K562 (cell line): Measurements from ENCODE around the gene VWA1. TPM values are rescaled to one million over a fixed set of nuclear protein-coding genes. Genes with fewer than 3 reads are reported as not detected.
"Not testable (repeated sequence)": the region's sequence is repeated elsewhere in the genome, so short reads cannot be mapped to it uniquely, and the experiment has no call there.

Experiments
- ATAC-seq: fragments of 200-7000 bp; cut with Tn5 transposase; 3 replicates; pipeline ENCODE4 v1.9.1; 2020; ENCODE audit warnings: moderate library complexity
- BruUV-seq: library from RNA; stranded (reverse); fragments of 400-500 nt; replicated peaks from 2 replicates; lab custom pipeline; 2021; lab: Mats Ljungman, UMichigan
- CTCF ChIA-PET: fragments of 300-600 bp; formaldehyde crosslinking; extraction: SDS; loops from one replicate; lab custom pipeline; 2021; ENCODE audit warnings: low intra/inter-chr PET ratio; lab: Yijun Ruan, JAX
- POLR2A ChIA-PET: fragments of 300-600, 350-650 bp; sonication (Branson Sonifier 250); formaldehyde crosslinking; extraction: SDS; loops from one replicate; lab custom pipeline; 2021; ENCODE audit warnings: antibody characterized with exemption, inconsistent platforms; lab: Yijun Ruan, JAX
- DNase-seq, 4 experiments: peaks; one replicate each; pipeline versions ENCODE4 v3.0.0 to v3.0.0-alpha.2; 2011 to 2018; ENCODE audit warnings: low spot score in 3 of 4, mixed read lengths in 3 of 4; ENCODE audit errors: extremely low read depth in 1 of 4
- FAIRE-seq: peaks from 2 replicates; lab custom pipeline; 2011; peaks lifted over from hg19 to GRCh38; lab: Jason Lieb, UNC
- H2AFZ ChIP-seq: 2 replicates; pipeline ENCODE4 v1.6.0; 2011; ENCODE audit warnings: low read depth, low read length, control low read depth, inconsistent platforms
- H3K27ac ChIP-seq: fragments of 200-600 bp; 3 replicates; pipeline ENCODE4 v1.8.0; 2011; ENCODE audit warnings: low read depth, mild to moderate bottlenecking, control low read depth, inconsistent platforms, low read length, moderate library complexity, mixed read lengths; ENCODE audit errors: extremely low read depth
- H3K27me3 ChIP-seq, 2 experiments: fragments of 300-600 bp in 1 of 2; 2 replicates in 1 of 2; 3 replicates in 1 of 2; pipeline versions ENCODE4 v1.6.0 to v1.8.0; 2011; ENCODE audit warnings: inconsistent platforms in 2 of 2, low read length in 2 of 2, mild to moderate bottlenecking in 1 of 2, mixed read lengths in 1 of 2, moderate library complexity in 1 of 2; ENCODE audit not compliant: control insufficient read depth in 2 of 2, insufficient read depth in 2 of 2
- H3K36me3 ChIP-seq: fragments of 300-600 bp; 3 replicates; pipeline ENCODE4 v1.8.0; 2011; ENCODE audit warnings: mild to moderate bottlenecking, low read length, inconsistent platforms; ENCODE audit not compliant: control insufficient read depth, insufficient read depth
- H3K4me1 ChIP-seq, 2 experiments: fragments of 200-600 bp in 1 of 2; replicated peaks in 1 of 2; 2 replicates in 1 of 2; 3 replicates in 1 of 2; pipeline versions ENCODE4 v1.5.1 to v1.8.0; 2011; ENCODE audit warnings: inconsistent platforms in 2 of 2, low read length in 2 of 2, mild to moderate bottlenecking in 1 of 2, mixed read lengths in 1 of 2, moderate library complexity in 1 of 2; ENCODE audit not compliant: control insufficient read depth in 2 of 2, insufficient read depth in 2 of 2
- H3K4me2 ChIP-seq: 2 replicates; pipeline ENCODE4 v1.6.1; 2011; ENCODE audit warnings: low read length, control low read depth, inconsistent platforms, mixed read lengths; ENCODE audit not compliant: insufficient read depth
- H3K4me3 ChIP-seq: fragments of 200-600 bp; sonication (generic), shearing (Covaris generic); 2 replicates; pipeline ENCODE4 v1.5.1; 2016; ENCODE audit warnings: control low read depth, inconsistent platforms
- H3K79me2 ChIP-seq: fragments of 200-600 bp; 3 replicates; pipeline ENCODE4 v1.8.0; 2011; ENCODE audit warnings: low read length, inconsistent platforms; ENCODE audit not compliant: control insufficient read depth, insufficient read depth
- H3K9ac ChIP-seq, 2 experiments: 2 replicates each; pipeline versions ENCODE4 v1.6.0 to v1.6.1; 2011; ENCODE audit warnings: low read depth in 2 of 2, low read length in 2 of 2, control low read depth in 1 of 2, inconsistent platforms in 1 of 2, mild to moderate bottlenecking in 1 of 2, mixed read lengths in 1 of 2; ENCODE audit not compliant: insufficient read depth in 1 of 2
- H3K9me1 ChIP-seq: one replicate; pipeline ENCODE4 v1.6.0; 2011; ENCODE audit warnings: inconsistent platforms, mild to moderate bottlenecking, low read length, moderate library complexity; ENCODE audit not compliant: control insufficient read depth, insufficient read depth
- H3K9me3 ChIP-seq: replicated peaks from 2 replicates; pipeline ENCODE4 v1.5.1; 2011; ENCODE audit warnings: low read depth, low read length, inconsistent platforms; ENCODE audit not compliant: control insufficient read depth, insufficient read depth
- H4K20me1 ChIP-seq: replicated peaks from 2 replicates; pipeline ENCODE4 v1.6.1; 2011; ENCODE audit warnings: low read length, inconsistent platforms, mixed read lengths; ENCODE audit not compliant: control insufficient read depth, insufficient read depth
- CBX5 ChIP-seq: IDR thresholded peaks from 2 replicates; pipeline ENCODE4 v1.6.1; 2014; ENCODE audit warnings: low read depth, borderline replicate concordance
- FOXK2 ChIP-seq, 2 experiments: fragments of 450-650 bp; IDR thresholded peaks in 1 of 2; conservative IDR thresholded peaks in 1 of 2; 2 replicates each; pipeline ENCODE4 v1.6.1; 2016; ENCODE audit warnings: low read depth in 2 of 2, mild to moderate bottlenecking in 1 of 2
- FOXO4 ChIP-seq: fragments of 450-650 bp; formaldehyde crosslinking; IDR thresholded peaks from 2 replicates; pipeline ENCODE4 v1.4.0; 2020; ENCODE audit warnings: mild to moderate bottlenecking, moderate library complexity
- KAT7 ChIP-seq: sonication (generic); formaldehyde crosslinking; IDR thresholded peaks from 2 replicates; pipeline ENCODE4 v1.8.0; 2022; ENCODE audit warnings: missing genetic modification reagents, mild to moderate bottlenecking, borderline replicate concordance
- MIER1 ChIP-seq: fragments of 450-650 bp; IDR thresholded peaks from 2 replicates; pipeline ENCODE4 v1.6.1; 2016; ENCODE audit warnings: antibody characterized with exemption, mild to moderate bottlenecking, low read depth
- POLR2B ChIP-seq: fragments of 450-650 bp; IDR thresholded peaks from 2 replicates; pipeline ENCODE4 v1.6.1; 2018; ENCODE audit warnings: low read depth; ENCODE audit not compliant: partially characterized antibody
- RAD21 ChIP-seq, 2 experiments: fragments of 250-450 bp in 1 of 2; fragments of 450-650 bp in 1 of 2; sonication (Bioruptor Pico) in 1 of 2; formaldehyde crosslinking in 1 of 2; IDR thresholded peaks in 1 of 2; conservative IDR thresholded peaks in 1 of 2; 2 replicates each; pipeline versions ENCODE4 v1.4.0 to v1.8.0; 2020 to 2022; ENCODE audit warnings: mild to moderate bottlenecking in 2 of 2, moderate library complexity in 1 of 2
- RBM39 ChIP-seq: fragments of 200-400 bp; formaldehyde crosslinking; optimal IDR thresholded peaks from 2 replicates; pipeline ENCODE3; 2018; ENCODE audit warnings: low read depth, low read length
- TCF3 ChIP-seq: sonication (generic); formaldehyde crosslinking; IDR thresholded peaks from 2 replicates; pipeline ENCODE4 v1.4.0; 2020; ENCODE audit warnings: mild to moderate bottlenecking, missing genetic modification reagents
- TSHZ1 ChIP-seq: fragments of 250-450 bp; sonication (Bioruptor Pico); IDR thresholded peaks from 2 replicates; pipeline ENCODE4 v1.4.0; 2020; ENCODE audit warnings: mild to moderate bottlenecking, moderate library complexity
- ZC3H4 ChIP-seq: sonication (generic); formaldehyde crosslinking; IDR thresholded peaks from 2 replicates; pipeline ENCODE4 v1.9.0; 2021; ENCODE audit warnings: missing genetic modification reagents, borderline replicate concordance
- ZNF3 ChIP-seq: fragments of 250-450 bp; sonication (Bioruptor Pico); IDR thresholded peaks from 2 replicates; pipeline ENCODE4 v1.5.0; 2021; ENCODE audit warnings: mild to moderate bottlenecking, moderate library complexity
- ZNF655 ChIP-seq: fragments of 250-450 bp; sonication (Bioruptor Pico); IDR thresholded peaks from 2 replicates; pipeline ENCODE4 v1.5.0; 2021
- WGBS: fragments of 100-300 bp; shearing (Covaris generic); methylation state at CpG from one replicate; pipeline ENCODE4 v1.1.6; 2016; ENCODE audit warnings: low coverage, mixed read lengths; ENCODE audit not compliant: insufficient coverage; ENCODE audit errors: missing lambda C conversion rate; 5-methylcytosine and 5-hydroxymethylcytosine counted together
- in situ Hi-C: fragments of 300-500 bp; cut with MboI; formaldehyde crosslinking; loops from 4 replicates; pipeline ENCODE4 v1.15.0; 2018; ENCODE audit warnings: inconsistent platforms, mixed read lengths
- intact Hi-C: fragments of 100-400 bp; cut with micrococcal nuclease; formaldehyde crosslinking; loops from 2 replicates; pipeline ENCODE4 v1.14.2; 2022
- polyA plus RNA-seq, 8 experiments: library from polyadenylated mRNA; depleted of rRNA in 4 of 8; stranded (reverse) in 5 of 8; unstranded in 3 of 8; fragments of >200 nt; fragmentation: Nextera tagmentation in 2 of 8; fragmentation: Illumina TruSeq in 1 of 8; extraction: Ambion mirVana in 2 of 8; extraction: Trizol in 1 of 8; gene quantifications; 2 replicates each; pipeline versions ENCODE4 v1.2.1 to v1.2.3, GENCODE V29; 2011 to 2014; ENCODE audit warnings: inconsistent platforms in 1 of 8, missing spikeins in 1 of 8
- total RNA-seq, 7 experiments: library from RNA; depleted of rRNA in 6 of 7; stranded (reverse); fragments of >200 nt in 6 of 7; fragmentation: Illumina TruSeq in 2 of 7; extraction: Trizol in 2 of 7; gene quantifications; 2 replicates each; pipeline versions ENCODE4 v1.2.1 to v1.2.3, GENCODE V29; 2011 to 2021; ENCODE audit warnings: low replicate concordance in 1 of 7

Gene VWA1
- total and polyA plus RNA-seq, 9 of the 15 experiments (the other 6 are each of a cell fraction or from before 2014, with no cell fraction given): 0.01 to 6.4 (median 0.85) TPM

GRCh38 chr1:1407636-1408318, 27.7 kb upstream of the VWA1 start (continued):
- TF ChIP-seq FOXK2 (conservative IDR thresholded peaks at IDR 0.05 in 1 of 2, IDR thresholded peaks at IDR 0.05 in 1 of 2; ENCODE audit: low read depth in 2 of 2) (no peak), FOXO4 (CRISPR knock-in tag) (no peak), ZC3H4 (peak; percentile 51; the same call in 1 of the 2 replicates), POLR2B (no peak), KAT7 (CRISPR knock-in tag) (peak; percentile 65), CBX5 (no peak), TCF3 (CRISPR knock-in tag) (no peak), ZNF655 (no peak), RAD21 (CRISPR knock-in tag; conservative IDR thresholded peaks at IDR 0.05 in 1 of 2, IDR thresholded peaks at IDR 0.05 in 1 of 2) (peak in 1 of 2 experiments; percentile 0; a peak in 1 of 4 replicates), ZNF3 (CRISPR knock-in tag) (no peak), TSHZ1 (no peak), RBM39 (peak; percentile 54), MIER1 (0 out of 2 replicates have a peak, but pooled peaks have one; percentile 33)

GRCh38 chr1:1410238-1410637, 25.3 kb upstream of the VWA1 start:
- Histone ChIP-seq H3K79me2 (peaks cover 44% of the 10 kb centered on the region), H3K9me3 (peaks cover 11% of the 10 kb centered on the region), H3K36me3 (peaks cover 29% of the 10 kb centered on the region), H3K4me1 (peaks cover 14 to 36% of the 10 kb centered on the region in 2 experiments)
- H3K4me2 ChIP-seq, H3K9ac ChIP-seq, H3K27me3 ChIP-seq, FAIRE-seq, intact Hi-C loops, DNase-seq, CTCF ChIA-PET, H3K4me3 ChIP-seq, H3K9me1 ChIP-seq, H4K20me1 ChIP-seq, BruUV-seq, ATAC-seq, H3K27ac ChIP-seq, H2AFZ ChIP-seq, in situ Hi-C loops: not testable (repeated sequence)
- WGBS: 74% methylated on average over 6 of the region's 8 CpGs
- POLR2A ChIA-PET: interaction anchor here (0.6 to 1.1 kb wide), 2 partner anchors 8 to 58 kb away, joined by 3 read pairs; no protein-coding TSS in a partner anchor
